MV-4-11 (cell line): ENCODE results near the gene ANO3.

Experiments
- DNase-seq: peaks from one replicate; lab custom pipeline; 2025; lab: John Stamatoyannopoulos, UW

The ANO3 gene

DNA sequence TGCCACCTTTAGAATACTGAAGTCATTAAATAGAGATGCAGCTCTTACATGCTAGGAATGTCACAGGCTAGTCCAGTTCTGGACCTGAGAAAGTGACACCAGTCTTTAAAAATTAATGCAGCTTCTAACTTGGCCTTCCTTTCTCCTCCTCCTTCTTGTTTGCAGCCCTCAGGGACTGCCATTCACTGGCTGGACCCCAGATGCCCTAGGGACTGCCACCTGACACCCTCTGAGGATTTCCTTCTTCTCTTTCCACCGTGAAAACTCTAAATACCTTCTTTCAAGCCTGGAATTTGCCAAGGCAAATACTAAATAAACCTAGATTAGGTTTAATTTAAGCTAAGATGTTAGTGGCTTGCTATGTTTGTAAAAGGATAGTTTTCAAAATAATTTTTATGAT is 161.7 kb downstream of the ANO3 start:
- no peak for DNase-seq

DNA sequence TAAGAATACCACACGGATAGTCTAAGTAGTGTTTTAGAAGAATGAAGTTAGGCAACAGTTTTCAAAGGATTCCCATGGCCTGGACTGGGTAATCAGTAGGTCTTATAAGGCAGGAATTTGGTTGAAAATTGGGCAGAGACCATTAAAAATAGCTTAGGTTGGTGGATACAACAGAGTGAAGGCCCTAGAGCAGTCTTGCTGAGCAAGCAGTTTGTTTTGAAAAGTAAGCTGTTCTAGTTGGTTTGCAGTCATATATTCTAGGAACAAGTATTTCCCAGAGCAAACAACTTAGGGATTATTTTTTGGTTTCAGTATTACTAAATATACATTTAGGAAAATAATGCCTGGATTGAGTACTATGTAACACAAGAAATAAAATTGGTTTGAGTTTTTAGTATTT is 175.3 kb downstream of the ANO3 start:
- DNase-seq: no peak

DNA sequence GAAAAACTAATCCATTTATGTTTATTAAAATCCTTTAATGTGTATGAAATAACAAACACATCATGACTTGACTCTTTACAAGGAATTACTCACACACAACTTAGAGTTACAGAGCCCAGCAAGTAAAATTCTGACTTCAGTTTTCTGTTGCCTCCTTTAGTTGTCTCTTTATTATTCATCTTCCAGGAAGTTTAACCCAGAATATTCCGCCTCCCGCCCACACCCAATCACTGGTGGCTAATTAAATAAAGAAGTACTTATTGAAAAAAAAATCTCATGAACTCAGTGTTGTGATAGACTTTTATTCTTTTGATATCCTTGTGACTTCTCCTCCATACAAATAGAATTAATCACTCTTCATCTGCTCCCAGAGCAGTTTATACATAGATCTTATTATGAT is 178.2 kb downstream of the ANO3 start:
- DNase-seq: no peak

DNA sequence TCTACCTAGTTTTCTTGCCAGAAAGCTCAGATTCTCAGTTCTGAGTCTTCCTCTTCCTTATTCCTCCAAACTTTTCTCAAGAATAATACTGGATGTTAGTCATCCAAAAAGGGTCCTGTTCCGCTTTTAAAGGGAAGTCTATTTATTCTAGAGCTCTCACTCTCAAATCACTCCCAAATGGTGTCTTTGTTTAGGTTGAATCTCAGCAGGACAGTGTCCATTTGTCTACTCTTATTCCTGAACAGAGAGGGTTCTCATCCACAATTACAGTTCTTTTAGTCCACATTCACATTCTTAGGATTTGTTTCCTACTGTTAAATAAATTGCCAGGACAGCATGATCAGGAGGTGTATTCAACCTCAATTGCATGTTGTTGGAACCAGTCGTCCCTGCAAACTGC is 178.8 kb downstream of the ANO3 start:
- no peak for DNase-seq

DNA sequence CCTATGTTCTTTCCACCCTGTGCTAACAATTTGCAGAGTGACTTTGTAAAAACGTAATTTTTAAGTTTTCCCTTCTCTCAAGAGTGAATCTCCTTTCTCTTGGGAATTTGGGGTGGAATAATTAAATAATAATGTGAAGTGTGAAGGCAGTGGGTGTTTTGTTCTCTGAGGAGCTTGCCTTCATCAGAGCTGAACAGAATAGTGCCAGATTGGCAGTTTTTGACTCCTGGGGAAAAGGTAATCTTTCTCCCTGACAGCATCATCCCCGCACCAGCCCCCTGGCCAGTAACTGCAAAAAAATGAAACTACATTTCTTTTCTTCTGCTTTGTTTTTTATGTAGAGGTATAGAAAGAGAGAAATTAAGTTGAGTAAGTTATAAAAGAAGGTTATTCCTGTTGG is 180.3 kb downstream of the ANO3 start:
- no peak for DNase-seq

DNA sequence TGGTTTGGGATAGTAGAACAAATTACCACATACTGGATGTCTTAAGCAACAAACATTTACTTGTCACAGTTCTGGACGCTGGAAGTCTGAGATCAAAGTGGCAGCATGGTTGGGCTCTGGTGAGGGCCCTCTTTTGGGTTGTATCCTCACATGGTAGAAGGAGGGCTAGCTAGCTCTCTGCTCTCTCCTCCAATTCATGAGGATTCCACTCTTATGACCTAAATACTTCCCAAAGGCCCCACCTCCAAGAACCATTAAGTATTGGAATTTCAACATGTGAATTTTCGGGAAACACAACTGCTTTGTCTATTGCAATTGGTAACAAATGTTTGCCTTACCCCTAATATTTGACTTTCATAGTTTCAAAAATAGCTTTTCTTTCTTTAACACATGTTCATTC is 187.5 kb downstream of the ANO3 start:
- no peak for DNase-seq

DNA sequence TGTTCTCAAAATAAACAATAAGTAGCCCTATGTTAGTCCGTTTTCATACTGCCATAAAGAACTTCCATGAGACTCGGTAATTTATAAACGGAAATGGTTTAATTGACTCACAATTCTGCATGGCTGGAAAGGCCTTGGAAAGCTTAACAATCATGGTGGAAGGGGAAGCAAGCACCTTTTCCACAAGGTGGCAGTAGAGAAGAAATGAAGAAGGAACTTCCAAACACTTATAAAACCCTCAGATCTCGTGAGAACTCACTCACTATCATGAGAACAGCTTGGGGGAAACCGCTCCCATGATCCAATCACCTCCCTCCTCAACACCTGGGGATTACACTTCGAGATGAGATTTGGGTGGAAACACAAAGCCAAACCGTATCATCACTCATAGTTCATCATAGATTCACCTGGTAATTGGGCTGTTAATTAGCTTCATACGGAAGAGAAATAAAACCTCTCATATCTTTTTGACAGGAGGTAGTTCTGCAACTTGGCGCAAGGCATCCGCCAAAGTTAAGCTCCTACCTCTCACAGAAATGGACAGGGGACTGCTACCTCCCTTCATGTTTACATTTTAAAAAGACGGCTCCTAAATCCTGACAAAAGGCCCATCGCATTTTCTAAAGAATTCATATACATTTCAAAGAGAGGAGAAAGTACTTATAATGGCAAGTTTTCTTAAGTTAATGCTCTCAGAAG is 191.1 kb downstream of the ANO3 start:
- DNase-seq: peak; percentile 4

DNA sequence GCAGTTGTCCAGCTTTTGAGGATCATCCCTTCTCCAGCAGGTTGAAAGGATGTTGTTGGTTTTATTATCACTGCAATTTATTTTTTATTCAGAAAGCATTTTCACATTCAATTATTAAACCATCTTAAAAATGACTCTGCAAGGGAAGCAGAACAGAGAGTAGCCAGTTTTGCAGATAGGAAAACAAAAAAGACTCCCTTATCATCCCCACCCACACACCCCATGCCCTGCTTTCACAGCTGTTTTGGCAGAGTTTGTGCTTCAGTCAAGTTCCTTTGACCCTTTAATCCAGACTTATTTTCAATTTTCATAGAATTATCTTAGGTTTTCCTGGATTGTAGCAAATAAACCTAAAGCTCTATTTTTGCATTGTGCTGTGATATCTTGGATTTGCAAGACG is 195.8 kb downstream of the ANO3 start:
- DNase-seq: no peak

DNA sequence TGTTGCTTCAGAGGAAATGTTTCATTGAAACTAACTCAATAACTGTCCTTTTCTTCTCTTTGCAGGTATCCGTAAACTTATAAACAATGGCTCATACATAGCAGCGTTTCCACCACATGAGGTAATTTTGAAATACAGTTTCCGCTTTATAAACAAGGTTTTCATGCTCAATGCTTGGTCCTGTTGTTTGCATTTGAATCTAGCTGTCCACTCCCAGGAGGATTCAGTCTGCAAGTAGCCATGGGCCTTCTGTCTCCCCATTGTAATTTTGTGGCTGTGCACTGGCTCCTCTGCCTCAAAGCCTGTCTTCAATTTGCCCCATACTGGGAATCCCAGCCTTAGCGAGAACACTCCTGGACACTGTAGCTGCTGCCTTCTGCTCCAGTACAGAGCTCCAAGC is 205.4 kb downstream of the ANO3 start:
- DNase-seq: no peak

DNA sequence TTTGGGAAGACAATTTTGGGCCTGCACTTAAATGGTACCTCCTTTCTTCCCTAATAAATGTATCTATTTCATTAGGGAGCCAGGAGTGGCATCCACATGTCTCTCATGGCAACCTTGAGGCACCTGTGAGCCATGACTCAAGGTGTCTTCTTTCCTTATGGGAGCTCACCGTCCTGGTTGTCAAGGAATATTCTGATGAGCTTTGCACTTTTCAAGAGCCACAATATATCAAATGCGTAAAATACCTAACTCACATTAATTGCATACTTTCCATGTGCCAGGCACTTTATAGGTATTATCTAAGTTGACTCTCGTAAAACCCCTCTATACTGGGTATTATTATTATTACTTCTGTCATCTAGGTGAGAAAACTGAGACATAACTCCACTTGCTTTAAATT is 207.6 kb downstream of the ANO3 start:
- DNase-seq: no peak

DNA sequence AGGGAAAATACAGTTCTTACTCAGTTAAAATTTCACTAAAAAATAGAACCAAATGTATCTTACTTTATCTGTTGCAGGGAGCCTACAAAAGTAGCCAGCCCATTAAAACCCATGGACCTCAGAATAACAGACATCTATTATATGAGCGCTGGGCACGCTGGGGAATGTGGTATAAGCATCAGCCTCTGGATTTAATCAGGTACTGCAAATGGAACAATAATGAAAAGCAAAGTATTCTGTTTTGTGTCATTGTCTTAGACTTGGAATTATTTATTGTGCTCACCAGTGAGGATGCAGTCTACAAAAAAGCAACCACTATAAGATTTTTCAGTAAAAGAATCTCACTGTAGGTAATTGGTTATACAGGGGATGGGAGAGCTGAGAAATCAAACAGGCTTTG is 209.9 kb downstream of the ANO3 start:
- DNase-seq: no peak

DNA sequence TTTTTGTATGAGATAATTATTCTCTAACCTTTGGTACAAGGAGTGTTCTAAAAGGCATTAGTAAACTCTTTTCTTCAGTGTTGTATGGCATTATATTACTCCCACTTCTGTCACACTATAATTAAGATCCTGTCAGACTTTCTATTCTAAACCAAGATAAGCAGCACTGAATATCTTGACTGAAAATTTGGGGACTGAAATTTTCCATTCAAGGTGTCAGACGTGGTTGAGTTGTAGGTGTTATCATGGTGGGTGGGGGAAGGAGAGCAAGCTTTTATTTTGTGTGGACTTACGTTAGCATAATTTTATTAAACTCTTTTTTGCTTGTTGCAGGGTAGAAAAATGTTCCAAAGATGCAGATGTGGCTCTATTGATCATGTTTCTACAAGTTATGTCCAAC is 217.2 kb downstream of the ANO3 start:
- DNase-seq: no peak

DNA sequence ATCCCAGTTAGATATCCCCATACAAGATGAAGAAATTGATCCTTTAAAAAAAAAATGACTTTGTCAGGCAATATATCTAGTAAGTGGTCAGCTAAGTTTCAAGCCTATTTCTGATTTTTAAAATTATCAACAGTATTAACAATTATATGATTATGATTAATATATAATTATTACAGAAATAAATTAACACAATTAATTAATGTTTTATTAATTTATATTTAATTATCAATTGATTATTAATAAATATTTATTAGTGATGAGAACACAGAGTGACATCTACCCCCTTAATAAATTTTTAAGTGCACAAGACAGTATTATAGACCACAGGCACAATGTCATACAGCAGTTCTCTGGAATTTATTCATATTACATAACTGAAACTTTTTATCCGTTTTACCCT is 218.1 kb downstream of the ANO3 start:
- DNase-seq: no peak

DNA sequence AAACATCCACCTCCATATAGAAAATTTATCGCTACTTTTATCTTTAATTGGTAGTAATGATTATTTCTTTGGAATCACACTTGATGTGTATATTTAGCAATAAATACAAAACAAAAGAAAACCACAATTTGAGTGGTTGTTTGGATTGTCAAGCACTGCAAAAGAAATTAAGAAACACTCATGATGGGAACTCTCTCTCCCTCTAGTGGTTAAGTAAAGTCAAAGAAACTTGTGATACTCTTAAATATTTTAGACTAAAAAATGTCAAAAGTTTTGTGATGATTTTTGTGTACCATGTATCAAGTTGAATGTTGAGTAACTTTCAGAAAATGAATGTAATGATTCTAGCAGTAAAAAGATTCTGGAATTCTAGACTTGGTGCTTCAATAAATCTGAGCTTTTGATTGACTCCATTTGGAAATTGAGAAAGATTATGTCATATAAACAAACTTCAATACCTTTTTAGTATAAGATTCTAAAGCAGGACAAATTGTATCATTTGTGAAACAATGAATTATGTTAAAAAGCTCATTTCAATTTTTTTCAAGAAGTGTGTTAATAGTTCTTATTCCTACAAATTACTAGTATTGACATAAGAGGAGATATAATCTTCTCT is 219.4 kb downstream of the ANO3 start:
- DNase-seq: no peak

DNA sequence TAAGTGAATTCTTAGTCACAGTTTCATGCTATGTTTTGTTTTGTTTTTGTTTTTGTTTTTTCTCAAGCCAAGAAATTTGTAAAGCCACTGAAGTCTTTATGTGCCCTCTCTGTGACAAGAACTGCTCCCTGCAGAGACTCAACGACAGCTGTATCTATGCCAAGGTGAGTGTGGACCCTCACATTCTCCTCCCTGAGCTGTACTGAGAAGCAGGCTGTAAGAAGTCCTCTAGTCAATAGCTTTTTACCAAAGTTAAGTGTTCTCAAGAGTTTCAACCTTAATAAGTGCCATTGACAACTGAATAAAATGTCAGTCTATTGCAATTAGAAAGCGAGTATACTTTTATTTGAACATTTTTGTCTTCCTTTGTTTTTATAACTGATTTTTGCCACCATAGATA is 221.3 kb downstream of the ANO3 start:
- no peak for DNase-seq

DNA sequence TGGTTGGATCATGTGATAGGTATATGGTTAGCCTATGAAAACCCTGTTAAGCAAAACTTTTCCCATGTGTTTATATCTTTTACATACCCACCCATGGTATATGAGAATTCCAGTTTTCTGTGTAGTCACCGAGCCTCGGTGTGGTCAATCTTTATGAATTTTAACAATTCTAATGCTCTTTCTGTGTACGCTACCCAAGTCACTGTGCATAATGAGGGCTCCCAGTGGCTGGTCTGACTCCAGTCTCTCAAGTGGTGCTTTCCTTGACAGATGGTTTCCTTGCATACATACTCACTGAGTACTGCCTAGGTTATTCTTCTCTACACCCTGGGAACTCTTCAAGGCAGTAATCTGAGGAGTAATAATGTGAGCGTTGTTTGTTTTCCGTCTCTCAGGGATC is 222.5 kb downstream of the ANO3 start:
- no peak for DNase-seq

DNA sequence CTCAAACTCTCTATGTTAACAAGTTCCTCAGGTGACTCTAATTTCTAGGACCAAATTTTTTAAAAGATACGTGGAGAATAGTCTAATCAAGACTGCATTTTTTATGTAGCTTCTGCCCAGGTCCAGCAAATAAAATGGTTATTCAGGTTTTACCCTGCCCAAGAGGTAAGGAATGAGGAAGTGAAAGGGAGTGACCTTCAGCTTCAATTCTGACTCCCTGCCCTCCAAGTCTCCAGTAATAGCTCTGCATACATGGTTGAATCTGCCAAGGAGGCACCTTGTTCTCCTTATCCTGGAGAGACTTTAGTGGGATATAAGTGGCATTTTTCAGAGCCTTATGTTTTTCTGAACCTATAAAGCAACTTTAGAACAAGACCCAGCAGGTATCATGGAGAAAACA is 224.7 kb downstream of the ANO3 start:
- DNase-seq: no peak

DNA sequence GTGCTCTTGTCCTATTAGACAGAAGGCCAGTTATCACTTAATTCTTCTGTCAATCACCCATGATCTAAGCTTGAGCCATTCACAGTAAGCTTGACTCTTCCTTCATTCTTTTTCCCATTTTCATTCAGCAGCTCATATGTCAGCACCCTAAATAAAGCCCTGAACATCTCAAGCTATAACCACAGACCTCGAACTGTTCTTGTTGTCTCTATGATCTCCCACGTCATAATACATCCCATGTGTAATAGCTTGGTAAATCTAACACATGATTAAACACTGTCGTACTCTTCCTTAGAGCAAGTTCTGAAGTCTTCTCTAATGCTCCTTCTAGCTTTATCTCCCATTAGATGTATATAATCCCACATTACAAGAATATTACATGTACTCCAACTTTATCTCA is 225.7 kb downstream of the ANO3 start:
- DNase-seq: no peak

DNA sequence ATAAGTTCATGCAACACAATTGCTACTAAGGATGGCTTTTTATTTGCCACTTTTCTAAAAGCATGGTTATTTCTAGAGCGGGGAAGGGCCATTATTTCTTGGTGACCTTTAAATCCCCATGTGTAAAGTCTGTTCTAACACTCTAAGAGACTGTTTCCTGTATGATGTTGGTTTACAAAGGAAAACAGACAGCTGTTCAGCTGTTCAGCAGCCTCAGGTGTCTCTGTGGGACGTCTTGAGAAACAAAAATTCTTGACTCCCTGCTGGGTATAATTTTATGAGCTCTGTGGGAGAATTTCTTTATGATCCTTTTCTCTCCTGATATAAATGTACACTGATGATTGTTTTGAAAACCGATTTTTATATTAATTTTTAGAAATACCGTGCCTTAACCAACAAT is 226.3 kb downstream of the ANO3 start:
- DNase-seq: no peak

DNA sequence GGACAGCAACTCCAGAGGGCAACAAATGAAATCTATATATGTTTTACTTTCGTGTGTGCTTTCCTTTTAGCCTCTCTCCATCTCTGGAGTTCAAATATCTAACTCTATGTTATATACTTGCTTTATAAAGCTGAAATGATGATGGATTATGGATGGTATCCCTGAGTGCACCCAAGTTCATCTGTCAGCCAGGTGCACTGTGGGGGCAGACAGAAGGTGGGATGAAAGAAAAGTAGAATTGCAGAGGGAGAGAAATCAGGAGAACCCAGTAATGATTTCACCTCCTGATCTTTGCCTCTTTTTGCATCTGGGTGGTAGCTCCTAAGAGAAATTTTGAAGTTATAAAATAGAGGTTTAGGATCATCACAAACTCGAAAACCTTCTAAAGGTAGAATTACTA is 237.7 kb downstream of the ANO3 start:
- DNase-seq: no peak

DNA sequence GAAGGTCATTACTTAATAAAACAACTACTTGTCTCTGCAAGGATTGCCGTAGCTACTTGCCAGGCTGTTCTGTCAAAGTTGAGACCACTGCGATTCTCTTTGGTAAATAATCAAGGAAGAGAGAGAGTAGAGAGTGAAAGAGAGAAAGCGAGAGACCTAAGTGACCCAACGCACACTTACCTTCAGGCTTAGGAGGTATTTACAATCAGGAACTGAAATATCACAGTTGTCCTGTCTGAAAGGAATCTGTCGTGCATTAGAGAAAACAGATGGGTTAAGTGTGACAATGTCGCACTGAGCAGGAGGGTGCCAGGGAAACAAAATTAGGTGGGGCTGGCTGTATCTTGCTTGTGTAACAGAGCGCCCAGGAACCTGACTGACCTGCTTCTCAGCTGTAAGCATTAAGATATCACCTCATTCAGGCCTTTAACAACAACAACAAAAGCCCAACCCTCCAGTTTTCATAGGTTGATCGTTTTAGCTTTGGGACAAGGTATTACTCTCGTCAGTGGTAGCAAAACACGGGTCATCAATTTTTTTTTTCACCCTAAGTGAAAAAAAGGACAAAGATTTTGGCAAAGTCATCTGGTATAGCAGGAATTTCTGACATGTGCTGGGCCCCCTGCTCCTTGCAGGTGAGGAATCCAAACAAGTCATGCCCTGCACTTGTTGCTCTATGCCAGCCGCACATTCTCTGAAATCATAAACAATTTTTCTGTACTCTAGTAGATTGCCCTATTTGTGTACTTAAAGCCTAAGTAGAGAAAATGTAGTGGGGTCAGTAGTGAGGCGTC is 240.1 kb downstream of the ANO3 start, which contains the start of gene MUC15:
TSS of gene MUC15 (minus strand) at position 403 of the 794 bp plus-strand sequence. CDS start 5,169 bp downstream, outside the sequence.
- DNase-seq: no peak

DNA sequence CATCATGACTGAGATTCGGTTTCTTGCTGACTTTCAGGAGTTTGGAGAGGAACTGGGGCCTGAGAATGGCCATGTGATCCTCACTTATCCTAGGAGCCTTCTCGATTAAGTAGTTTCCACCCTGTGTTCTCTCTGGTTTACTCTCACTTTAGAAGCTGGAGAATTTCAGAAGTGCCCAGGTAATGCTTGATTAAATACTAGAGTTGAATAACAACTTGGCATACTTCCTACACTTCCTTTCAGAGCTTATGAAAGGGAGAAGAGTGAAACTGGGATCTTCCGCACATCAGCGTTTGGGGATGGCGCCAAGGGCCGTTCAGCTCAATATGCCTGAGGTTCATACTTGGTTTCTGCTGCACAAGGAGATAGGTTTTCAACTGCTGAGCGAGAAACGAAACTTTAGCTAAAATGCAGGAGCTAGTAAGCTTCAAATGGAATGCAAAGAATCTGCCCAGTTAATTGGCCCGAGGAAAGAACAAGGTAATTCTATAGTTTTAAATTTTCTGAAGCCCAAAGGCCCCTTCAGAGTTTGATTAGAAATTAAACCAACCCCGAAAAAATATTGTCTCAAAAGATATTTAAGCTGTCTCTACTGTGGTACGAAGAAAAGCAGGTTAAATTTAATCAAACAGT is 241.0 kb downstream of the ANO3 start:
- no peak for DNase-seq

DNA sequence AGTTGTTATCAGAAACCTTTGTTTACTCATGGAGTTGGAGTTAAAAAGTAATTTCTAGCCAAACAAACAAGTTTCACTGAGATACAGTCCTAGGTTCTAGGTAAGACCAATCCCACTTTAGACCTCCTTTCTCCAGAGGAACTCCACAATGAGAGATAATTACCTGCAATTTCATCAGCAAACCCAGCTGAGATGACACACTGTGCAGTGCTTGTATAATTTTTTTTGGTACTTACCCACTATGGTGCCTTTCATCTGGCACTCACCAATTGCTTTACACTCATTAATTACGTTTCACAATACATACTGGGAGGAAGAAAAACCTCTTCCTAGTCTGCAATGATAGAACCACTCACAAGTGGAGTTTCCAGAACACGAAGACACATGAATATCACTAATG is 242.0 kb downstream of the ANO3 start:
- DNase-seq: no peak
